Measurements from ENCODE around the gene HOXD4. TPM values are rescaled to one million over a fixed set of nuclear protein-coding genes. Genes with fewer than 3 reads are reported as not detected.

HOXD4 gene
- total RNA-seq, 1 donor from 2014 or later, result 0.97 TPM

- no peak for DNase-seq
- no peak overlapping the region for H3K27ac ChIP-seq
- intact Hi-C loops (cut with DNase I), result loop anchor here (10.0 kb wide), 1 partner anchor 424 kb away; no protein-coding TSS in a partner anchor
- H3K36me3 ChIP-seq, result no peaks in the 10 kb centered on the region
- H3K9me3 ChIP-seq, result no peaks in the 10 kb centered on the region
- H3K27me3 ChIP-seq (ENCODE audit: low read depth), result peaks cover 96% of the 10 kb centered on the region
- H3K4me1 ChIP-seq, result peaks cover 24% of the 10 kb centered on the region
- peak; percentile 32 to 50 for ATAC-seq
- no peak for TF ChIP-seq CTCF (IDR thresholded peaks at IDR 0.05)
- peak overlapping the region; percentile 38 for H3K4me3 ChIP-seq
Observed at GRCh38 chr2:176130147-176130956, 21.0 kb upstream of the HOXD4 start.

GRCh38 chr2:176130957-176131847, 20.1 kb upstream of the HOXD4 start:
- DNase-seq, result no peak
- Histone ChIP-seq H3K27me3 (ENCODE audit: low read depth) (peaks cover 95% of the 10 kb centered on the region), H3K9me3 (no peaks in the 10 kb centered on the region), H3K36me3 (no peaks in the 10 kb centered on the region), H3K4me1 (peaks cover 26% of the 10 kb centered on the region), H3K4me3 (peak overlapping the region; percentile 6), H3K27ac (no peak overlapping the region)
- TF ChIP-seq CTCF (IDR thresholded peaks at IDR 0.05), result no peak
- intact Hi-C loops (cut with DNase I), result loop anchor here (10.0 kb wide), 1 partner anchor 424 kb away; no protein-coding TSS in a partner anchor
- ATAC-seq, result no peak

GRCh38 chr2:176131848-176132158, 19.5 kb upstream of the HOXD4 start:
- Histone ChIP-seq H3K36me3 (no peaks in the 10 kb centered on the region), H3K4me1 (peaks cover 32% of the 10 kb centered on the region), H3K27ac (no peak overlapping the region), H3K4me3 (peak overlapping the region; percentile 29), H3K9me3 (no peaks in the 10 kb centered on the region), H3K27me3 (ENCODE audit: low read depth) (peaks cover 95% of the 10 kb centered on the region)
- DNase-seq (no peak), ATAC-seq (no peak)
- intact Hi-C loops (cut with DNase I), result loop anchor here (10.0 kb wide), 1 partner anchor 423 kb away; no protein-coding TSS in a partner anchor
- TF ChIP-seq CTCF (IDR thresholded peaks at IDR 0.05), result no peak

GRCh38 chr2:176132205-176133171, 18.9 kb upstream of the HOXD4 start:
- H3K9me3 ChIP-seq, result no peaks in the 10 kb centered on the region
- peaks cover 96% of the 10 kb centered on the region for H3K27me3 ChIP-seq (ENCODE audit: low read depth)
- peak overlapping the region; percentile 29 for H3K4me3 ChIP-seq
- H3K36me3 ChIP-seq, result no peaks in the 10 kb centered on the region
- H3K27ac ChIP-seq, result no peak overlapping the region
- H3K4me1 ChIP-seq, result peaks cover 34% of the 10 kb centered on the region
- intact Hi-C loops (cut with DNase I), result loop anchor here (10.0 kb wide), 1 partner anchor 422 kb away; no protein-coding TSS in a partner anchor
- TF ChIP-seq CTCF (IDR thresholded peaks at IDR 0.05), result no peak
- ATAC-seq, result no peak
- DNase-seq, result no peak

Data from lower lobe of right lung (tissue), 2 donors.